ENCODE results near the gene LINGO4. TPM values are rescaled to one million over a fixed set of nuclear protein-coding genes. Genes with fewer than 3 reads are reported as not detected.
"Not testable (repeated sequence)": the region's sequence is repeated elsewhere in the genome, so short reads cannot be mapped to it uniquely, and the experiment has no call there.

LINGO4 gene
- total RNA-seq, 2 donors from 2014 or later, result 0.20 TPM; not detected in 1

DNA sequence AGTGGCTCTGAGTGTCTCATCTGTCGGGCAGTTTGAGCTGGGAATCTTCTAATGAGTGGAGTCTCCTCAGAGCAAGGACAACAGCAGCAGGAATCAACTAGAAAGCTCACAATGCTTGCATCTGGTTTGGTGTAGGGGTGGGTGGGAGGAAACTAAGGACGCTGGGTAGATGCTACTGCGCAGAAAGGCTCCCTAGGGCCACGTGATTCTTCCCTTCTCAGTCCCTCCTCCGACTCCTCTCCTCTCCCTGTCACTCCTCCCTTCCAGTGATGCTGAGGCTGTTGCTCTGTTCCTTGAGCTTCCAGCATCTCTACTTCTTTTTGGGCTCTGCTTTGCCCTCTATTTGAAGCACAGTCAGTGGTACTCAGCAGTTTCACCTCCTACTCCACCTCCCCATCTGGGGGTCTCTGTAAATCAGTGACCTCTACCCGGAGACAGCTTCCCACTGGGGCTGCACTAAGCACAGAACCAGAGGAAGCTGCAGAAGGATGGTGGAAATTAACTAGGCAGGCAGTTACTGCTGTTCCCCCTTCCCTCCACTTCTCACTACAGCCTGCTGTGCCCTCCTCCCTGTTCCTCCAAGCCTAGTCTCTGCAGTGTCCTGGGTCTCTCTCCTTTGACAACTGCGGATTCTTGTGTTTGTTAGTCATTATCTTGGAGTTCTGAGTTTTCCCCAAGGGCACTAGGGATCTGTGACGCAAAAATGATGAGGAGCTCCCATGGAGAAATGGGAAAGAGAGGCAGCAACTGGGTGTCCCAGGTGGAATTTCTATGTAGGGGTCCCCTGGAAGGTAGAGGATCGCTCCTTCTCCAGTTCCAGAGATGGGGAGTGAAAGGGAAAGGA, 5.8 kb downstream of the LINGO4 start:
- intact Hi-C loops (cut with DNase I, micrococcal nuclease), result no loop called here
- no peak for DNase-seq
- ATAC-seq, result no peak

DNA sequence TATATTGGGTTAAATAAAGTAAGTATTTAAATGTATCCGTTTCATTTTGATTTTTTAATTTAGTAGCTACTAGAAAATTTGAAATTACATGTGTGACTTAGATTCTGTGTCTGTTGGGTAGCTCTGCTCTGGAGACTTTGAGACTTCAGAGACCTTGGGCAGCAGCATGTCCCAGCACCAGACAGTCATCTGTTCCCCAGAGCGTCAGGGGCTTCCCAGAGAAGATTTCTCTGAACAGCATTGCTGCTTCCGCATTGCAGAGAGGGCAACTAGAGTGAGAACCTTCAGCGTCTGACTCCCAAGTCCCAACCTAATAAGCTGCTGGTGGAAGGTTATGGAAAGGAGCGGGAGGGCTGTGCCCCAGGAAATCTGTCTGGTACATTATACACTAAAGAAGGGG, 6.6 kb downstream of the LINGO4 start:
- DNase-seq (no peak), ATAC-seq (no peak)
- intact Hi-C loops (cut with DNase I, micrococcal nuclease), result no loop called here

- ATAC-seq, result peak; percentile 46
- intact Hi-C loops (cut with DNase I, micrococcal nuclease), result no loop called here
- DNase-seq, result peak; percentile 34 to 50
Observed at GRCh38 chr1:151790940-151791651, 14.1 kb downstream of the LINGO4 start.

GRCh38 chr1:151790071-151790939, 14.9 kb downstream of the LINGO4 start, which contains the start of gene TDRKH:
TDRKH (minus strand) TSS chr1:151790500; CDS start chr1:151783022, 7,478 bp downstream.
- DNase-seq (peak; percentile 96 to 99), ATAC-seq (peak; percentile 97)
- intact Hi-C loops (cut with DNase I, micrococcal nuclease), result no loop called here

GRCh38 chr1:151787689-151788088, 17.5 kb downstream of the LINGO4 start:
- DNase-seq (no peak), ATAC-seq (no peak)
- intact Hi-C loops (cut with DNase I, micrococcal nuclease), result no loop called here

DNA sequence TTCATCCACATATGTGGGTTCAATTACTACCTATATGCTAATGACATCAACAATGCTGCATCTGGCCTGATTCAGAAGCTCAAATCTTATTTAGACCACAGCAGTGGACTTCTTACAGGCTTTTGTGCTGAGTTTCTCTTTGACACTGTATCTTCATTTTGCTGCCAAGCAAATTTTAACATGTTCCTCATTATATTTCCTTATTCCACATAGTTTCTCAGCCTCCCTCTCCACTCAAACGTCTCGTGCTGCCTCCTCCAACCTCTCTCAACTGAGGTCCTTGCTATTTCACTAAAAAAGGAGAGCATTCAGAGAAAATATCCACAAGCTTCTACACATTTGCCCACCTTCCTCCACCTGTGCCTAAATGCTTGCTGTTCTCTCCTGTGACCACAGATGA, 21.4 kb downstream of the LINGO4 start:
- intact Hi-C loops (cut with DNase I, micrococcal nuclease), result no loop called here
- DNase-seq (no peak), ATAC-seq (no peak)

DNA sequence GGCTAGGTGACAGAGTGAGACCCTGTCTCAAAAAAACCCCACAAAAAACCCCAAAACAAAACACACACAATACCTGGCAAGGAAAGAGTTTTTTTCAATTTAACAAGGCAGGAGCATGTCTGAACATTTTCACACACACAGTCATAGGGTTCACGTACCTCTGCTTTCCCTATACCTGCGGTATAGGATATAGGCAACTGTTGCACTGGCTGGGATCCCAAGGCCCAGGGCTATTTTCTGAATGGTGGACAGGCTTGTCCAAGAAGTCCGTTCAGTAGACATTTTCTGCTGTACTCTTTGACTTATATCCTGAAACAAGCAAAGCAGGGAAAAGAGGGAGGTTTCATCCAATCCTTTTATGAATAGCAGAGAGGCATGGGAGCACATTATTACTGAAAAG, 22.5 kb downstream of the LINGO4 start:
- ATAC-seq (no peak), DNase-seq (no peak)
- intact Hi-C loops (cut with DNase I, micrococcal nuclease), result no loop called here

DNA sequence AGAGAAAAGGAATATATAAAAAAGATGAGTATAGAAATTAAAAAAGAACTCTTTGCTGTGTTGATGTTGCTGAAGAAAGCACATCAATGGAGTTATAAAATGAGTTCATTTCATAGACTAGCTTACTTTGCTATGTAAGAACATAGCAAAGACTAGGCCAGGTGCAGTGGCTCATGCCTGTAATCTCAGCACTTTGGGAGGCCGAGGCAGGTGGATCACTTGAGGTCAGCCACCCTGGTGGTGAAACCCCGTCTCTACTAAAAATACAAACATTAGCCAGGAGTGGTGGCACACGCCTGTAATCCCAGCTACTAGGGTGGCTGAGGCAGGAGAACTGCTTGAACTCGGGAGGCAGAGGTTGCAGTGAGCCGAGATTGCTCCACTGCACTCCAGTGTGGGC, 23.2 kb downstream of the LINGO4 start:
- ATAC-seq; DNase-seq; intact Hi-C loops (cut with DNase I, micrococcal nuclease): not testable (repeated sequence)

GRCh38 chr1:151780736-151781135, 24.5 kb downstream of the LINGO4 start:
- DNase-seq; intact Hi-C loops (cut with DNase I, micrococcal nuclease); ATAC-seq: not testable (repeated sequence)

- intact Hi-C loops (cut with DNase I, micrococcal nuclease), result no loop called here
- ATAC-seq (no peak), DNase-seq (no peak)
Observed at GRCh38 chr1:151779852-151780251, 25.4 kb downstream of the LINGO4 start.

DNA sequence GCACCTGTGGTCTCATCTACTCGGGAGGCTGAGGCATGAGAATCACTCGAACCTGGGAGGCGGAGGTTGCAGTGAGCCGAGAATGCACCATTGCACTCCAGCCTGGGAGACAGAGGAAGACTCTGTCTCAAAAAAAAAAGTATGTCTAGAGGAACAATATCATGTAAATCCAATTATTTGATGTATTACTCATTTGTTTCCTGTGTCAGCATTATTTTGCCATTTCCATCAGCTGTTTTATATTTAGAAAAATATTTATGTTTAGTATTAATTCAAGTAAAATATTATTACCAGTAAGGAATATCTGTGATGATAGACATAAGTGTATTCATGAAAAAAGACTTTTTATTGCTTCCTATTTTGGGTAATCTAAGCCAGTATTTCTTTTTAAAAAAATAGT, 27.9 kb downstream of the LINGO4 start:
- ATAC-seq, result no peak
- DNase-seq, result no peak
- intact Hi-C loops (cut with DNase I, micrococcal nuclease), result no loop called here

DNA sequence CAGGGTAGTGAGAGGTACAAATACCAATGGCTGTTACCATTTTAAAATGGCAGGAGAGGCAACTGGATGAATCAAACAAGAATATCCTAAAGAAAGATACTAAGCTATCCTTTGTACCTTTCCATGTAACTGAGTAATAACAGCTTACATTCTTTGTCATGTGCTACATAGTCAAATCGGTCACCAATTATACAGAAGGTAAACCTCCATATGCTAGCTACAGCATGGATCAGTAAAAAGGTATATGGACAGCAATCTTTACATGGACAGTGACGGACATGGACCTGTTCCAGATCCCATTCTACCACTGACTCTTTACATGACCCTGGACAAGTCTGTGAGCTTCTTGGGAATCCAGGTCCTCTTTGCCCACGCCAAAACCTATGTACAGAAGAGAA, 28.6 kb downstream of the LINGO4 start:
- no peak for ATAC-seq
- DNase-seq, result no peak
- intact Hi-C loops (cut with DNase I, micrococcal nuclease), result no loop called here

- no peak for ATAC-seq
- DNase-seq, result no peak
- intact Hi-C loops (cut with DNase I, micrococcal nuclease), result no loop called here
Observed at GRCh38 chr1:151775894-151776664, 29.1 kb downstream of the LINGO4 start.

- intact Hi-C loops (cut with DNase I, micrococcal nuclease), result no loop called here
- no peak for DNase-seq
- ATAC-seq, result no peak
Observed at GRCh38 chr1:151774256-151774922, 30.8 kb downstream of the LINGO4 start.

DNA sequence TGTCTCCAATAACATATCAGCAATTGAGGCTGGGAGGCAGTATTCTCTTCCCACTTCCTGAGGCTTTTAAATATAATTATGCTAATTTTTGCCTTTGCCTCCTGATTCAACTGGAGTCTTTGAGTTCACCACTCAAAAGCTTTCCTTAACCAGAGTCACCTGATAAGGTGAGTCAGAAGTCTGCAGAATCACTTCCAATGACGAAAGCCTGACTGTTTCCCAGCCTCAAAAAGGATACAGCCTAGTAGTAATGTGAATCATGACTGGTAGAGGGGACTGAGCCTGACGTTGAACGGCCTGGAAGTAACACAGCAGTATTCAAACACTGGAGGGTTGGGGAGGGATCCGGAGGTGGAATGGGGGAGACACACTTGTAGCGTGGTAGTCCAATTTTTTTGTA, 31.5 kb downstream of the LINGO4 start:
- intact Hi-C loops (cut with DNase I, micrococcal nuclease), result no loop called here
- DNase-seq (no peak), ATAC-seq (no peak)

DNA sequence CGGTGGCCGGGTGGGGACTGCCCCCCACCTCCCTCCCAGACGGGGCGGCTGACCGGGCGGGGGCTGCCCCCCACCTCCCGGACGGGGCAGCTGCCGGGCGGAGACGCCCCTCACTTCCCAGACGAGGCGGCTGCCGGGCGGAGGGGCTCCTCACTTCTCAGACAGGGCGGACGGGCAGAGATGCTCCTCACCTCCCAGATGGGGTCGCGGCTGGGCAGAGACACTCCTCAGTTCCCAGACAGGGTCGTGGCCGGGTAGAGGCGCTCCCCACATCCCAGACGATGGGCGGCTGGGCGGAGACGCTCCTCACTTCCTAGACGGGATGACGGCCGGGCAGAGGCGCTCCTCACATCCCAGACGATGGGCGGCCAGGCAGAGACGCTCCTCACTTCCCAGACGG, 35.9 kb downstream of the LINGO4 start:
- DNase-seq; ATAC-seq; intact Hi-C loops (cut with DNase I, micrococcal nuclease): not testable (repeated sequence)

DNA sequence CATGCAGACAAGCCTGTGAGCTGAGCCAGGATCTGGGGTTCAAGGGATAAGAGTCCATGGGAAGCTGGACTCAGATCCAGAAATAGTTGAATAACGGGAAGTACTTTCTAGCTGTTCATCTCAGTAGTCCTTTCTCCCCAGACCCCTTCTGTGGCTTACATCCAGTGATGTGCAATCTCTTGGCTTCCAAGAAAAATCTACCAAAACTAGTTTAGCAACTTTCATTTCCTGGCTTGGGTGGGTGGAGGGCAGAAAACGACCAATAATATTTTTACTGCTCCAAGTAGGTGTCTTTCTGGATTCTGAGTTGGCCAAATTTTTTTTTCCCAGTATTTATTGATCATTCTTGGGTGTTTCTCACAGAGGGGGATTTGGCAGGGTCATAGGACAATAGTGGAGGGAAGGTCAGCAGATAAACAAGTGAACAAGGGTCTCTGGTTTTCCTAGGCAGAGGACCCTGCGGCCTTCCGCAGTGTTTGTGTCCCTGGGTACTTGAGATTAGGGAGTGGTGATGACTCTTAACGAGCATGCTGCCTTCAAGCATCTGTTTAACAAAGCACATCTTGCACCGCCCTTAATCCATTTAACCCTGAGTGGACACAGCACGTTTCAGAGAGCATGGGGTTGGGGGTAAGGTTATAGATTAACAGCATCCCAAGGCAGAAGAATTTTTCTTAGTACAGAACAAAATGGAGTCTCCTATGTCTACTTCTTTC, 36.7 kb downstream of the LINGO4 start:
- DNase-seq; intact Hi-C loops (cut with DNase I, micrococcal nuclease); ATAC-seq: not testable (repeated sequence)
